GM18526 (cell line): ENCODE results near the gene HOXC11.

Experiments
- POLR2A ChIP-seq: IDR thresholded peaks from 3 replicates; pipeline ENCODE4 v1.6.1; 2011; ENCODE audit not compliant: insufficient read length; ENCODE audit errors: extremely low read depth

The HOXC11 gene

GRCh38 chr12:53950789-53951576, 21.9 kb upstream of the HOXC11 start:
- TF ChIP-seq POLR2A, result no peak

GRCh38 chr12:53951577-53952334, 21.2 kb upstream of the HOXC11 start:
- no peak for TF ChIP-seq POLR2A

- TF ChIP-seq POLR2A, result no peak
Measured at GRCh38 chr12:53952335-53952694, 20.6 kb upstream of the HOXC11 start.

GRCh38 chr12:53952871-53953734, 19.8 kb upstream of the HOXC11 start:
- TF ChIP-seq POLR2A, result no peak

- TF ChIP-seq POLR2A, result no peak
Measured at GRCh38 chr12:53953831-53954693, 18.9 kb upstream of the HOXC11 start.

GRCh38 chr12:53954694-53955035, 18.3 kb upstream of the HOXC11 start, which contains the start of gene HOXC12:
HOXC12 (plus strand) TSS chr12:53954903; CDS start chr12:53954930, 27 bp downstream.
- TF ChIP-seq POLR2A, result no peak

GRCh38 chr12:53955036-53955775, 17.7 kb upstream of the HOXC11 start:
- TF ChIP-seq POLR2A, result no peak

GRCh38 chr12:53955776-53956250, 17.1 kb upstream of the HOXC11 start:
- no peak for TF ChIP-seq POLR2A

GRCh38 chr12:53956251-53956887, 16.6 kb upstream of the HOXC11 start:
- no peak for TF ChIP-seq POLR2A

- no peak for TF ChIP-seq POLR2A
Measured at GRCh38 chr12:53956914-53957536, 15.9 kb upstream of the HOXC11 start.

GRCh38 chr12:53958128-53958527, 14.8 kb upstream of the HOXC11 start:
- TF ChIP-seq POLR2A, result no peak

- no peak for TF ChIP-seq POLR2A
Measured at GRCh38 chr12:53959314-53959713, 13.6 kb upstream of the HOXC11 start.
